NCI-H1417 treated with DMSO at 0.1 percent for 48 hours (cell line): Measurements from ENCODE around the gene MFAP1.

ENCODE experiments used
- DNase-seq: peaks from one replicate; lab custom pipeline; 2025; lab: John Stamatoyannopoulos, UW

MFAP1 gene

DNA sequence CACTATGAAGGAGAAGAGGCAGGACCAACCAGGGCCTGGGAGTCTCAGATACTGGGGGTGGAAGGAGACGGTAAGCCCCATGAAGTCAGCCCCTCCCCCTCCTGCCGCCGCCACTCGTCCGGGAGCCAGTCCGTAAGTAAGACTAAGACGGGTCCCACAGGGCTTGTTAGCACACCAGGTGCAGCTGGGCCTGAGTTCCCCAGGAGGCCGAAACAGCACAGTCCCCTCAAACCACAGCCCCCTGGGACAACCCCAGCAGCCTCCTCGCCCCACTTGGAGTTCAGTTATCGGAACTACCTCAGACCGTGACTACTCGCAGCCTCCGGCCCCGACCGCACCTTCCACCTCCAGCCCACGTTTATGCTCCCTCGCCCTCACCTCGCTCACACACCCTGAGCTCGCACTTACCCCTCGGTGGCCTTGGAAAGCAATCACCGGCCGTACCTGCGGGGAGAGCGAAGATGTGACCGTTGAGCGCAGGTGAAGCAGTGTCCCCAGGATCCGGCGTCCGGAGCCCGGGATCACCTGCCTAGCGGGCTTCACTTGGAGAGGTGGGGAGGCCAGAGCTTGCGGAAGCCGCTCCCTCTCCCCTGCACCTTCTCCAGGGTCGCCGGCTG lies 48.3 kb downstream of the MFAP1 start:
- no peak for DNase-seq

DNA sequence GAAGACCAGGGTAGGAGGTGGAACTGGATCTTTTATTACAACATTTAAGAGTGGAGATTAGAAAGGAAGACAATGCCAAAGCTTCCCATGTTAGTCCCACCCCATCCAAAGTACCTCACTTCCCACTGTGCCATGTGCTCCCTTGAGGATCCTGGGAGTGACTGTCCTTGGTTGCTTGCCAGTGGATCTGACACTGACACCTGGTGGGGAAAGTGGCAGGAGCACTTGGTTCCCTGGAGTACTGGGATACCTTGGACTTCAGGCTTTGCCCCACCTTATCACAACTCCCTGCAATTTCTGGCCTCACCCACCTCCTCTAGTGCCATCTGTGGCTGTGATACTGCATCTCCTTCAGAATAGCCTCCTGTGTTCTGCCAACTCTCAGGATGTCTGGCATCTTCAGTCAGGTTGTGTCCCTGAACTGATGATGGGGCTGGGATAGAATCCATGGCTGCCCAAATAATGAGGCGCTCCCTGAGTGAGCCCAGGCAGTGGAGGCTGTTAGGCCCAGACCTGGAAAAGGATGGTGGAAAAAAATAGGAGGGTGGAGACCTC lies 49.0 kb downstream of the MFAP1 start:
- no peak for DNase-seq

DNA sequence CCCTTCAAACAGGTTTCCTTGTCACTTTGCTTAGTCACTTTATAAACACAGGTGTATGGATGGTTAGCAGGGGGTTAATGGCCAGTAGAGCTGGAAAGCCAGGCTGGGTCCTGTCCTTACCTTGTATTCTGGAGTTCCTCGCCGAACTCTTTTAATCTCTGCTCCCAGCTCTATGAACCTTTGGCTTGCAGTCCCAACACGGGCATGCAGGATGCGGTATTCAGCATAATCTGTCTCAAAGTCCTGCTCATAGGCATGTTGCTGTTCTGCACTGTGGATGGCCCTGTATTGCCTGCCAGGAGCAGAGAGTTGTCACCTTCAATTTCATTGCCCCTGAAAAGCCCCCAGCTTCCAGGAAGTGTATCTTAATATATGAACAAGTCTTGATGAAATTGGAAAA lies 50.4 kb downstream of the MFAP1 start:
- DNase-seq = no peak

DNA sequence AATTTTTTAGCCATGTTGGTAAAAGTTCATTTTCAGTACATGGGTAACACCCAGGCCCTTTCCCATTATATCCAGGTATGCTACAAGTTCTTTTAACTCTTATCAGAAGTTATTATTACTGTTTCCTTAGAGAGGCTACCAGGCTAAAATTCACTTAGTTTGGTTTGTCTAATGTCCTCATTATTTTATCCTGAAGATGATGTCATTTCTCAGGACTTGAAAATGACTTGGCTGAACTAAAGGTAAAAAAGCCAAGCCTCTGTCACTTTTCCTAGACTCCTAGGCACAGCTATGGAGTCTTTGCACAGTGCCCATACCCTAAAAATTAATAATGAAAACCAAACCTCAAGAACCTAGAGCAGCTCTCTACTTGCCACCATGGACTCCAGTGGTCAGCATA lies 51.9 kb downstream of the MFAP1 start:
- no peak for DNase-seq

DNA sequence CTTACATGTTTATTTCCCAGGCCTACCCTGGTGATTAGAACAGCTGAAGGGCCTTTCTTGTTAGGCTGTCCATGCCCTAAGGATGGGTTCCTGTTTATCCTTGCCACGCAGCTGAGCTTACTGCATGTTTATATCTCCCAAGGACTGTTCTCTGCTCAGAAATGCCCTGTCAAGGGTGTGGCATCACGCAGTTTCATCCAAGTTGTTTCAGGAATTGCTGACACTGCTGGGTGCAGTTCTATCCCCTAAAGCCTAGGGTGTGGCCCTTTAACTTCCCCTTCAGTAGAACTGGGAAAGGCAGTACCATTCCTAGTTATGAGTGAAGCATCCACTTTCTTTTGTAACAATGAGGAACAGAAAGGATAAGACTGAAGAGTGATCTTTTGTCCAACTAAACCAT lies 52.7 kb downstream of the MFAP1 start:
- DNase-seq = no peak

DNA sequence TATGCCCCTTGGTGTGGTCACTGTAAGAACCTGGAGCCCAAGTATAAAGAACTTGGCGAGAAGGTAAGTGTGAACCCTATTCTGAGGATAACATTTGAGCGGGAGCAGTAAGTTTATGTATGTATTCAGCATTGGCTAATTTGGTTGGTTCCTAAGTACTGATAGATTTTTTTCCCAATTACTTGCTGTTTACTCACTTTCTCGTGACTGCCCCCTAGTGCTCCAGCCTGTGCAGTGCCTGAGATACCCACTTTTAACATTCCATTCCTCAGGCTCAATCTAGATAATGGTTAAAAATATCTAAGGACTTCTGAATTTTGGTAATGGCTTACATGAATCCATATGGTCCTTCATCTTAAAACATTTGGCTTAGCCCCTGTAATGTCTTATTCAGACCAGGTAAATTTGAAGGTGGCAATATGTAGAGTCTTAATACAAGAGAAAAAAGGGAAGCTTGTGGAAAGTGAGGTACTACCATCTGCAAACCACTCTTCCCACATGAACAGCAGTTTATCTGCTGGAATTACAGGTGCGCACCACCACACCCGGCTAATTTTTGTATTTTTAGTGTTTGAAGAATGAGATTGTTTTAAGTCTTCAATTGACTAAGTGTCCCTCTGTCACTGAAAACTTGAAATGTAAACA lies 54.8 kb downstream of the MFAP1 start:
- no peak for DNase-seq

- no peak for DNase-seq
These were observed 60.6 kb downstream of the MFAP1 start for GRCh38 chr15:43763819-43764446.

GRCh38 chr15:43762824-43763223 lies 61.7 kb downstream of the MFAP1 start:
- no peak for DNase-seq
